HepG2 (cell line): ENCODE measurements around the gene IFNA1. TPM values are rescaled to one million over a fixed set of nuclear protein-coding genes. Genes with fewer than 3 reads are reported as not detected.

Experiments used
- ATAC-seq: fragments of 200-7000 bp; cut with Tn5 transposase; 3 replicates; pipeline ENCODE4 v1.9.1; 2020; ENCODE audit warnings: mild to moderate bottlenecking, moderate library complexity
- BruUV-seq: library from RNA; stranded (reverse); fragments of 400-500 nt; replicated peaks from 2 replicates; lab custom pipeline; 2021; lab: Mats Ljungman, UMichigan
- CTCF ChIA-PET: fragments of 300-600 bp; formaldehyde crosslinking; extraction: SDS; loops from one replicate; lab custom pipeline; 2021; ENCODE audit warnings: low total read pairs, inconsistent platforms, low intra/inter-chr PET ratio; lab: Yijun Ruan, JAX
- POLR2A ChIA-PET: fragments of 350-600 bp; sonication (Branson Sonifier 250); formaldehyde crosslinking; loops from one replicate; lab custom pipeline; 2020; ENCODE audit warnings: antibody characterized with exemption, inconsistent platforms; lab: Yijun Ruan, JAX
- DNase-seq: peaks from one replicate; pipeline ENCODE4 v3.0.0-alpha.2; 2015; ENCODE audit warnings: low spot score
- FAIRE-seq: peaks from 3 replicates; lab custom pipeline; 2011; peaks lifted over from hg19 to GRCh38; lab: Jason Lieb, UNC
- H2AFZ ChIP-seq: one replicate; pipeline ENCODE4 v1.6.1; 2011; ENCODE audit warnings: low read length, inconsistent platforms
- H3K27ac ChIP-seq: fragments of 300-600 bp; 3 replicates; pipeline ENCODE4 v1.8.0; 2011; ENCODE audit warnings: mixed run types, mild to moderate bottlenecking, mixed read lengths, low read length, inconsistent platforms; ENCODE audit not compliant: insufficient read depth; ENCODE audit errors: extremely low read length
- H3K27me3 ChIP-seq, 2 experiments: fragments of 200-600 bp in 1 of 2; 2 replicates in 1 of 2; 3 replicates in 1 of 2; pipeline versions ENCODE4 v1.6.0 to v1.8.0; 2011; ENCODE audit warnings: low read length in 2 of 2, mild to moderate bottlenecking in 2 of 2, moderate library complexity in 2 of 2, inconsistent platforms in 1 of 2; ENCODE audit not compliant: insufficient read depth in 2 of 2, control insufficient read depth in 1 of 2
- H3K36me3 ChIP-seq, 2 experiments: fragments of 200-600 bp in 1 of 2; replicated peaks in 1 of 2; 2 replicates in 1 of 2; 3 replicates in 1 of 2; pipeline versions ENCODE4 v1.5.1 to v1.8.0; 2011; ENCODE audit warnings: low read length in 2 of 2, inconsistent platforms in 1 of 2; ENCODE audit not compliant: insufficient read depth in 2 of 2, control insufficient read depth in 1 of 2
- H3K4me1 ChIP-seq: 2 replicates; pipeline ENCODE4 v1.5.1; 2012; ENCODE audit warnings: low read length, inconsistent platforms; ENCODE audit not compliant: insufficient read depth
- H3K4me2 ChIP-seq: 2 replicates; pipeline ENCODE4 v1.6.0; 2011; ENCODE audit warnings: low read depth, low read length, inconsistent platforms
- H3K4me3 ChIP-seq, 3 experiments: fragments of 200-600 bp in 1 of 3; sonication (generic), shearing (Covaris generic) in 1 of 3; replicated peaks in 1 of 3; 2 replicates each; pipeline ENCODE4 v1.5.1; 2011 to 2016; ENCODE audit warnings: low read length in 3 of 3, inconsistent platforms in 2 of 3, low read depth in 2 of 3, mild to moderate bottlenecking in 2 of 3, control low read depth in 1 of 3, mixed read lengths in 1 of 3; ENCODE audit not compliant: insufficient read depth in 1 of 3
- H3K79me2 ChIP-seq: one replicate; pipeline ENCODE4 v1.6.1; 2011; ENCODE audit warnings: low read length, inconsistent platforms; ENCODE audit not compliant: insufficient read depth
- H3K9ac ChIP-seq: 2 replicates; pipeline ENCODE4 v1.6.0; 2011; ENCODE audit warnings: mild to moderate bottlenecking, low read depth, low read length, inconsistent platforms; ENCODE audit not compliant: insufficient read depth
- H3K9me3 ChIP-seq: 2 replicates; pipeline ENCODE4 v1.5.1; 2012; ENCODE audit warnings: mild to moderate bottlenecking, low read length
- H4K20me1 ChIP-seq: 2 replicates; pipeline ENCODE4 v1.6.0; 2011; ENCODE audit warnings: inconsistent platforms, mild to moderate bottlenecking, low read length, moderate library complexity; ENCODE audit not compliant: insufficient read depth
- CEBPG ChIP-seq: IDR thresholded peaks from 2 replicates; pipeline ENCODE4 v1.6.1; 2016
- HMGA1 ChIP-seq: sonication (generic); formaldehyde crosslinking; conservative IDR thresholded peaks from 2 replicates; pipeline ENCODE4 v1.4.0; 2020; ENCODE audit warnings: missing genetic modification reagents
- NR3C1 ChIP-seq: sonication (generic); formaldehyde crosslinking; IDR thresholded peaks from 2 replicates; pipeline ENCODE4 v1.4.0; 2020; ENCODE audit warnings: missing genetic modification reagents
- RAD21 ChIP-seq: fragments of 450-650 bp; formaldehyde crosslinking; IDR thresholded peaks from 2 replicates; pipeline ENCODE4 v1.5.0; 2020; ENCODE audit warnings: mild to moderate bottlenecking
- RARA ChIP-seq: IDR thresholded peaks from 2 replicates; pipeline ENCODE4 v1.6.1; 2016; ENCODE audit warnings: missing genetic modification reagents, missing compliant biosample characterization
- RORA ChIP-seq: sonication (generic); formaldehyde crosslinking; IDR thresholded peaks from 2 replicates; pipeline ENCODE4 v1.5.0; 2020; ENCODE audit warnings: mild to moderate bottlenecking, missing genetic modification reagents, moderate library complexity
- SMC3 ChIP-seq: IDR thresholded peaks from 2 replicates; pipeline ENCODE4 v1.6.1; 2011; ENCODE audit warnings: low read length, improper control_type of control experiment
- STAG1 ChIP-seq: sonication (generic); formaldehyde crosslinking; IDR thresholded peaks from 2 replicates; pipeline ENCODE4 v1.4.0; 2020; ENCODE audit warnings: missing genetic modification reagents
- U2AF2 ChIP-seq: fragments of 200-400 bp; formaldehyde crosslinking; IDR thresholded peaks from 2 replicates; pipeline ENCODE4 v1.6.1; 2017; ENCODE audit warnings: low read depth, mild to moderate bottlenecking, low read length
- ZBTB20 ChIP-seq: sonication (generic); formaldehyde crosslinking; IDR thresholded peaks from 2 replicates; pipeline ENCODE4 v1.8.1; 2023; ENCODE audit warnings: missing genetic modification reagents, low read depth, mild to moderate bottlenecking, borderline replicate concordance
- ZIK1 ChIP-seq: sonication (generic); formaldehyde crosslinking; IDR thresholded peaks from 2 replicates; pipeline ENCODE4 v1.5.0; 2020; ENCODE audit warnings: mild to moderate bottlenecking, low read depth, missing genetic modification reagents, borderline replicate concordance
- in situ Hi-C: cut with HindIII; loops from 2 replicates; pipeline ENCODE4 v1.10.0; 2017; ENCODE audit warnings: low pct_unique_long_range_greater_than_20kb; ENCODE audit not compliant: extremely low pct_ligation_motif_present
- intact Hi-C: fragments of 100-400 bp; cut with micrococcal nuclease; formaldehyde crosslinking; loops from one replicate; pipeline ENCODE4 v1.10.0; 2022; ENCODE audit not compliant: unreplicated experiment
- polyA plus RNA-seq, 8 experiments: library from polyadenylated mRNA; depleted of rRNA in 3 of 8; stranded (reverse) in 7 of 8; unstranded in 1 of 8; fragments of >200 nt; fragmentation: Illumina TruSeq in 4 of 8; extraction: Trizol in 4 of 8; gene quantifications; 2 replicates each; pipeline versions ENCODE4 v1.2.1 to v1.2.3, GENCODE V29; 2011 to 2016; ENCODE audit warnings: low read depth in 4 of 8, missing spikeins in 1 of 8, mixed read lengths in 1 of 8; ENCODE audit not compliant: insufficient read depth in 1 of 8
- total RNA-seq, 5 experiments: library from RNA; depleted of rRNA; stranded (reverse); fragments of >200 nt; fragmentation: Illumina TruSeq; extraction: Trizol; gene quantifications; 2 replicates each; pipeline ENCODE4 v1.2.3, GENCODE V29; 2016; ENCODE audit warnings: low read depth in 1 of 5
- TF ChIP-seq, protein P1 (sequence below): sonication (generic); formaldehyde crosslinking; IDR thresholded peaks from 2 replicates; pipeline ENCODE4 v1.5.0; 2020; ENCODE audit warnings: mild to moderate bottlenecking, missing genetic modification reagents, moderate library complexity
- TF ChIP-seq, protein P2 (sequence below): sonication (generic); formaldehyde crosslinking; IDR thresholded peaks from 2 replicates; pipeline ENCODE4 v1.8.0; 2022; ENCODE audit warnings: mild to moderate bottlenecking, missing genetic modification reagents
- TF ChIP-seq, protein P3 (sequence below): IDR thresholded peaks from 2 replicates; pipeline ENCODE4 v1.6.1; 2016; ENCODE audit warnings: mild to moderate bottlenecking
- TF ChIP-seq, protein P4 (sequence below): sonication (generic); formaldehyde crosslinking; IDR thresholded peaks from 2 replicates; pipeline ENCODE4 v1.4.0; 2020; ENCODE audit warnings: mild to moderate bottlenecking, missing genetic modification reagents, borderline replicate concordance

IFNA1 gene
- total and polyA plus RNA-seq, 2 of the 13 experiments (the other 11 are each of a cell fraction or from before 2014, with no cell fraction given), result not detected

DNA sequence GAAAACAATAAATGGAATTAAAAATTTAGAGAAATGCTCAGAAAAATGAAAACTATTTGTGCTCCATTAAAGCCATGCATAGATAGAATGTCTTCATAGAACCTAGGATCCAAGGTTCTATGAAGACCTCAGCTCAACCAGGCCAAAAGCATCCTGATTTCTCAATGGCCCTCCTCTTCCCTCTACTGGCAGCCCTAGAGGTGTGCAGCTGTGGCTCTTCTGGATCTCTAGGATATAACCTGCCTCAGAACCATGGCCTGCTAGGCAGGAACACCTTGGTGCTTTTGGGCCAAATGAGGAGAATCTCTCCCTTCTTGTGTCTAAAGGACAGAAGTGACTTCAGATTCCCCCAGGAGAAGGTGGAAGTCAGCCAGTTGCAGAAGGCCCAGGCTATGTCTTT, 15.1 kb downstream of the IFNA1 start:
- intact Hi-C loops, result loop anchor here (1.0 to 2.0 kb wide), 4 partner anchors 21 to 220 kb away; no protein-coding TSS in a partner anchor
- Histone ChIP-seq H4K20me1 (no peaks in the 10 kb centered on the region), H3K27me3 (no peaks in the 10 kb centered on the region), H3K4me2 (no peak overlapping the region), H3K36me3 (no peaks in the 10 kb centered on the region), H3K4me3 (no peak overlapping the region), H3K27ac (no peak overlapping the region), H3K4me1 (no peaks in the 10 kb centered on the region), H3K9ac (no peak overlapping the region), H2AFZ (no peak overlapping the region), H3K9me3 (no peaks in the 10 kb centered on the region), H3K79me2 (no peaks in the 10 kb centered on the region)
- ATAC-seq (peak; percentile 98), FAIRE-seq (no peak), DNase-seq (peak; percentile 17)
- ChIA-PET CTCF (interaction anchor here (0.6 to 1.1 kb wide), 3 partner anchors 11 to 129 kb away, joined by 3 to 5 read pairs (median 4); no protein-coding TSS in a partner anchor), POLR2A (no interaction called here)
- no peak for TF ChIP-seq ZBTB20 (CRISPR knock-in tag)
- peak; percentile 58 for TF ChIP-seq SMC3
- TF ChIP-seq ZIK1 (CRISPR knock-in tag), result no peak
- TF ChIP-seq STAG1 (CRISPR knock-in tag), result peak; percentile 74
- no peak for TF ChIP-seq U2AF2
- no peak for TF ChIP-seq RORA (CRISPR knock-in tag)
- no peak for TF ChIP-seq NR3C1
- TF ChIP-seq, protein P1, sequence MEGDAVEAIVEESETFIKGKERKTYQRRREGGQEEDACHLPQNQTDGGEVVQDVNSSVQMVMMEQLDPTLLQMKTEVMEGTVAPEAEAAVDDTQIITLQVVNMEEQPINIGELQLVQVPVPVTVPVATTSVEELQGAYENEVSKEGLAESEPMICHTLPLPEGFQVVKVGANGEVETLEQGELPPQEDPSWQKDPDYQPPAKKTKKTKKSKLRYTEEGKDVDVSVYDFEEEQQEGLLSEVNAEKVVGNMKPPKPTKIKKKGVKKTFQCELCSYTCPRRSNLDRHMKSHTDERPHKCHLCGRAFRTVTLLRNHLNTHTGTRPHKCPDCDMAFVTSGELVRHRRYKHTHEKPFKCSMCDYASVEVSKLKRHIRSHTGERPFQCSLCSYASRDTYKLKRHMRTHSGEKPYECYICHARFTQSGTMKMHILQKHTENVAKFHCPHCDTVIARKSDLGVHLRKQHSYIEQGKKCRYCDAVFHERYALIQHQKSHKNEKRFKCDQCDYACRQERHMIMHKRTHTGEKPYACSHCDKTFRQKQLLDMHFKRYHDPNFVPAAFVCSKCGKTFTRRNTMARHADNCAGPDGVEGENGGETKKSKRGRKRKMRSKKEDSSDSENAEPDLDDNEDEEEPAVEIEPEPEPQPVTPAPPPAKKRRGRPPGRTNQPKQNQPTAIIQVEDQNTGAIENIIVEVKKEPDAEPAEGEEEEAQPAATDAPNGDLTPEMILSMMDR (CRISPR knock-in tag), result peak; percentile 61
- TF ChIP-seq HMGA1, result no peak
- TF ChIP-seq RARA (CRISPR knock-in tag), result no peak
- TF ChIP-seq RAD21, result peak; percentile 24; the same call in 1 of the 2 replicates
- TF ChIP-seq, protein P2, sequence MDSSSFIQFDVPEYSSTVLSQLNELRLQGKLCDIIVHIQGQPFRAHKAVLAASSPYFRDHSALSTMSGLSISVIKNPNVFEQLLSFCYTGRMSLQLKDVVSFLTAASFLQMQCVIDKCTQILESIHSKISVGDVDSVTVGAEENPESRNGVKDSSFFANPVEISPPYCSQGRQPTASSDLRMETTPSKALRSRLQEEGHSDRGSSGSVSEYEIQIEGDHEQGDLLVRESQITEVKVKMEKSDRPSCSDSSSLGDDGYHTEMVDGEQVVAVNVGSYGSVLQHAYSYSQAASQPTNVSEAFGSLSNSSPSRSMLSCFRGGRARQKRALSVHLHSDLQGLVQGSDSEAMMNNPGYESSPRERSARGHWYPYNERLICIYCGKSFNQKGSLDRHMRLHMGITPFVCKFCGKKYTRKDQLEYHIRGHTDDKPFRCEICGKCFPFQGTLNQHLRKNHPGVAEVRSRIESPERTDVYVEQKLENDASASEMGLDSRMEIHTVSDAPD, result no peak
- TF ChIP-seq, protein P3, sequence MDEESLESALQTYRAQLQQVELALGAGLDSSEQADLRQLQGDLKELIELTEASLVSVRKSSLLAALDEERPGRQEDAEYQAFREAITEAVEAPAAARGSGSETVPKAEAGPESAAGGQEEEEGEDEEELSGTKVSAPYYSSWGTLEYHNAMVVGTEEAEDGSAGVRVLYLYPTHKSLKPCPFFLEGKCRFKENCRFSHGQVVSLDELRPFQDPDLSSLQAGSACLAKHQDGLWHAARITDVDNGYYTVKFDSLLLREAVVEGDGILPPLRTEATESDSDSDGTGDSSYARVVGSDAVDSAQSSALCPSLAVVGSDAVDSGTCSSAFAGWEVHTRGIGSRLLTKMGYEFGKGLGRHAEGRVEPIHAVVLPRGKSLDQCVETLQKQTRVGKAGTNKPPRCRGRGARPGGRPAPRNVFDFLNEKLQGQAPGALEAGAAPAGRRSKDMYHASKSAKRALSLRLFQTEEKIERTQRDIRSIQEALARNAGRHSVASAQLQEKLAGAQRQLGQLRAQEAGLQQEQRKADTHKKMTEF (CRISPR knock-in tag), result no peak
- TF ChIP-seq, protein P4, sequence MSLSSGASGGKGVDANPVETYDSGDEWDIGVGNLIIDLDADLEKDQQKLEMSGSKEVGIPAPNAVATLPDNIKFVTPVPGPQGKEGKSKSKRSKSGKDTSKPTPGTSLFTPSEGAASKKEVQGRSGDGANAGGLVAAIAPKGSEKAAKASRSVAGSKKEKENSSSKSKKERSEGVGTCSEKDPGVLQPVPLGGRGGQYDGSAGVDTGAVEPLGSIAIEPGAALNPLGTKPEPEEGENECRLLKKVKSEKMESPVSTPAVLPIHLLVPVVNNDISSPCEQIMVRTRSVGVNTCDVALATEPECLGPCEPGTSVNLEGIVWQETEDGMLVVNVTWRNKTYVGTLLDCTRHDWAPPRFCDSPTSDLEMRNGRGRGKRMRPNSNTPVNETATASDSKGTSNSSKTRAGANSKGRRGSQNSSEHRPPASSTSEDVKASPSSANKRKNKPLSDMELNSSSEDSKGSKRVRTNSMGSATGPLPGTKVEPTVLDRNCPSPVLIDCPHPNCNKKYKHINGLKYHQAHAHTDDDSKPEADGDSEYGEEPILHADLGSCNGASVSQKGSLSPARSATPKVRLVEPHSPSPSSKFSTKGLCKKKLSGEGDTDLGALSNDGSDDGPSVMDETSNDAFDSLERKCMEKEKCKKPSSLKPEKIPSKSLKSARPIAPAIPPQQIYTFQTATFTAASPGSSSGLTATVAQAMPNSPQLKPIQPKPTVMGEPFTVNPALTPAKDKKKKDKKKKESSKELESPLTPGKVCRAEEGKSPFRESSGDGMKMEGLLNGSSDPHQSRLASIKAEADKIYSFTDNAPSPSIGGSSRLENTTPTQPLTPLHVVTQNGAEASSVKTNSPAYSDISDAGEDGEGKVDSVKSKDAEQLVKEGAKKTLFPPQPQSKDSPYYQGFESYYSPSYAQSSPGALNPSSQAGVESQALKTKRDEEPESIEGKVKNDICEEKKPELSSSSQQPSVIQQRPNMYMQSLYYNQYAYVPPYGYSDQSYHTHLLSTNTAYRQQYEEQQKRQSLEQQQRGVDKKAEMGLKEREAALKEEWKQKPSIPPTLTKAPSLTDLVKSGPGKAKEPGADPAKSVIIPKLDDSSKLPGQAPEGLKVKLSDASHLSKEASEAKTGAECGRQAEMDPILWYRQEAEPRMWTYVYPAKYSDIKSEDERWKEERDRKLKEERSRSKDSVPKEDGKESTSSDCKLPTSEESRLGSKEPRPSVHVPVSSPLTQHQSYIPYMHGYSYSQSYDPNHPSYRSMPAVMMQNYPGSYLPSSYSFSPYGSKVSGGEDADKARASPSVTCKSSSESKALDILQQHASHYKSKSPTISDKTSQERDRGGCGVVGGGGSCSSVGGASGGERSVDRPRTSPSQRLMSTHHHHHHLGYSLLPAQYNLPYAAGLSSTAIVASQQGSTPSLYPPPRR (CRISPR knock-in tag), result no peak
- TF ChIP-seq CEBPG (CRISPR knock-in tag), result no peak
- in situ Hi-C loops, result no loop called here
- BruUV-seq, result no TSS peak
